DOHH2 (cell line): Measurements from ENCODE around the gene TNRC6C.

Source experiments
- H3F3A ChIP-seq: fragments of 200-600 bp; sonication (generic), shearing (Covaris generic); 2 replicates; pipeline ENCODE4 v1.6.0; 2016; ENCODE audit warnings: antibody characterized with exemption, mild to moderate bottlenecking; ENCODE audit not compliant: control insufficient read depth, insufficient read depth
- H3K27ac ChIP-seq: fragments of 200-600 bp; sonication (generic); 2 replicates; pipeline ENCODE4 v1.5.1; 2014; ENCODE audit warnings: low read depth, mild to moderate bottlenecking, low read length, moderate library complexity
- H3K27me3 ChIP-seq: fragments of 200-600 bp; sonication (generic); 2 replicates; pipeline ENCODE4 v1.6.1; 2014; ENCODE audit warnings: mild to moderate bottlenecking, low read length, mixed read lengths; ENCODE audit not compliant: control insufficient read depth
- H3K36me3 ChIP-seq: fragments of 200-600 bp; sonication (generic); 2 replicates; pipeline ENCODE4 v1.6.1; 2014; ENCODE audit warnings: mild to moderate bottlenecking, low read length, moderate library complexity, mixed read lengths; ENCODE audit not compliant: control insufficient read depth
- H3K4me1 ChIP-seq: fragments of 200-600 bp; sonication (generic); 2 replicates; pipeline ENCODE4 v1.6.1; 2014; ENCODE audit warnings: mild to moderate bottlenecking, low read length, mixed read lengths; ENCODE audit not compliant: control insufficient read depth
- H3K4me2 ChIP-seq: fragments of 200-600 bp; sonication (generic); 2 replicates; pipeline ENCODE4 v1.6.0; 2014; ENCODE audit warnings: mild to moderate bottlenecking, low read length, moderate library complexity
- H3K4me3 ChIP-seq: fragments of 200-600 bp; sonication (generic); 2 replicates; pipeline ENCODE4 v1.5.1; 2014; ENCODE audit warnings: mild to moderate bottlenecking, low read length, mixed read lengths
- H3K79me2 ChIP-seq: fragments of 200-600 bp; sonication (generic); 2 replicates; pipeline ENCODE4 v1.6.1; 2014; ENCODE audit warnings: mild to moderate bottlenecking, low read length, mixed read lengths; ENCODE audit not compliant: control insufficient read depth
- H3K9me2 ChIP-seq: fragments of 200-600 bp; sonication (generic); replicated peaks from 2 replicates; pipeline ENCODE4 v1.6.1; 2014; ENCODE audit warnings: mild to moderate bottlenecking, low read length, mixed read lengths; ENCODE audit not compliant: control insufficient read depth
- H3K9me3 ChIP-seq: fragments of 200-600 bp; sonication (generic); 2 replicates; pipeline ENCODE4 v1.6.1; 2014; ENCODE audit warnings: antibody characterized with exemption, low read length, mixed read lengths; ENCODE audit not compliant: control insufficient read depth, insufficient read depth
- H4K20me1 ChIP-seq: fragments of 200-600 bp; sonication (generic); 2 replicates; pipeline ENCODE4 v1.6.0; 2014; ENCODE audit warnings: low read depth, mild to moderate bottlenecking, antibody characterized with exemption, low read length, moderate library complexity; ENCODE audit not compliant: control insufficient read depth, insufficient read depth
- EZH2phosphoT487 ChIP-seq: fragments of 200-600 bp; sonication (generic); IDR thresholded peaks from 2 replicates; pipeline ENCODE4 v1.6.1; 2017; ENCODE audit warnings: borderline replicate concordance, mild to moderate bottlenecking, antibody characterized with exemption, low read length, moderate library complexity, mixed read lengths
- TF ChIP-seq, protein P1 (sequence below): fragments of 200-600 bp; sonication (generic); IDR thresholded peaks from one replicate; pipeline ENCODE4 v1.5.1; 2014; ENCODE audit warnings: antibody characterized with exemption, mild to moderate bottlenecking, low read depth, low read length; ENCODE audit not compliant: poor library complexity, severe bottlenecking

The TNRC6C gene

DNA sequence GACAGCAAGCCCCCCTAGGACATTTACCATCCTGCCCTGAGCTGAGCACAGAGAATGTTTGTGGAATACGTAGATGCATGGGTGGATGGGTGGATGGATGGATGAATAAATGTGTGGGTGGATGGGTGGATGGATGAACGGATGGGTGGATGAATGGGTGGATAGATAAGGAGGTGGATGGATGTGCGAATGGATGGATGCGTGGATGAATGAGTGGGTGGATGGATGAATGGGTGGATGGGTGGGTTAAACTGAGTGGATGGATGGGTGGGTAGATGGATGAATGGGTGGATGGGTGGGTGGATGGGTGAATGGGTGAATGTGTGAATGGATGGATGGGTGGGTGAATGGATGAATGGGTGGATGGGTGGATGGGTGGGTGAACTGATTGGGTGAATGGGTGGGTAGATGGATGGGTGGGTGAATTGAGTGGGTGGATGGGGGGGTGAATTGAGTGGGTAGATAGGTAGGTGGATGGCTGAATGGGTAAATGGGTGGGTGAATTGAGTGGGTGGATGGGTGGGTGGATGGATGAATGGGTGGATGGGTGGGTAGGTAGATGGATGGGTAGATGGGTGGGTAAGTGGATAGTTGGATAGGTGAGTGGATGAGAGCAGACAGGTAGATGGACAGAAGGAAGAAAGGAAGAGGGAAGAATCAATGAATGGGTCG lies 164.9 kb downstream of the TNRC6C start:
- peak overlapping the region; percentile 99; the same call in 1 of the 2 replicates for H3K4me2 ChIP-seq
- peaks cover 73% of the 10 kb centered on the region for H3K79me2 ChIP-seq
- no peaks in the 10 kb centered on the region for H4K20me1 ChIP-seq
- no peaks in the 10 kb centered on the region for H3F3A ChIP-seq
- no peaks in the 10 kb centered on the region for H3K9me3 ChIP-seq
- H3K27ac ChIP-seq: no peak overlapping the region
- H3K4me1 ChIP-seq: peaks cover 71% of the 10 kb centered on the region
- H3K27me3 ChIP-seq: no peaks in the 10 kb centered on the region
- TF ChIP-seq, protein P1, sequence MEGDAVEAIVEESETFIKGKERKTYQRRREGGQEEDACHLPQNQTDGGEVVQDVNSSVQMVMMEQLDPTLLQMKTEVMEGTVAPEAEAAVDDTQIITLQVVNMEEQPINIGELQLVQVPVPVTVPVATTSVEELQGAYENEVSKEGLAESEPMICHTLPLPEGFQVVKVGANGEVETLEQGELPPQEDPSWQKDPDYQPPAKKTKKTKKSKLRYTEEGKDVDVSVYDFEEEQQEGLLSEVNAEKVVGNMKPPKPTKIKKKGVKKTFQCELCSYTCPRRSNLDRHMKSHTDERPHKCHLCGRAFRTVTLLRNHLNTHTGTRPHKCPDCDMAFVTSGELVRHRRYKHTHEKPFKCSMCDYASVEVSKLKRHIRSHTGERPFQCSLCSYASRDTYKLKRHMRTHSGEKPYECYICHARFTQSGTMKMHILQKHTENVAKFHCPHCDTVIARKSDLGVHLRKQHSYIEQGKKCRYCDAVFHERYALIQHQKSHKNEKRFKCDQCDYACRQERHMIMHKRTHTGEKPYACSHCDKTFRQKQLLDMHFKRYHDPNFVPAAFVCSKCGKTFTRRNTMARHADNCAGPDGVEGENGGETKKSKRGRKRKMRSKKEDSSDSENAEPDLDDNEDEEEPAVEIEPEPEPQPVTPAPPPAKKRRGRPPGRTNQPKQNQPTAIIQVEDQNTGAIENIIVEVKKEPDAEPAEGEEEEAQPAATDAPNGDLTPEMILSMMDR: no peak
- TF ChIP-seq EZH2phosphoT487: no peak
- peaks cover 74% of the 10 kb centered on the region for H3K36me3 ChIP-seq
- peak overlapping the region; percentile 95 for H3K4me3 ChIP-seq
- no peaks in the 10 kb centered on the region for H3K9me2 ChIP-seq

DNA sequence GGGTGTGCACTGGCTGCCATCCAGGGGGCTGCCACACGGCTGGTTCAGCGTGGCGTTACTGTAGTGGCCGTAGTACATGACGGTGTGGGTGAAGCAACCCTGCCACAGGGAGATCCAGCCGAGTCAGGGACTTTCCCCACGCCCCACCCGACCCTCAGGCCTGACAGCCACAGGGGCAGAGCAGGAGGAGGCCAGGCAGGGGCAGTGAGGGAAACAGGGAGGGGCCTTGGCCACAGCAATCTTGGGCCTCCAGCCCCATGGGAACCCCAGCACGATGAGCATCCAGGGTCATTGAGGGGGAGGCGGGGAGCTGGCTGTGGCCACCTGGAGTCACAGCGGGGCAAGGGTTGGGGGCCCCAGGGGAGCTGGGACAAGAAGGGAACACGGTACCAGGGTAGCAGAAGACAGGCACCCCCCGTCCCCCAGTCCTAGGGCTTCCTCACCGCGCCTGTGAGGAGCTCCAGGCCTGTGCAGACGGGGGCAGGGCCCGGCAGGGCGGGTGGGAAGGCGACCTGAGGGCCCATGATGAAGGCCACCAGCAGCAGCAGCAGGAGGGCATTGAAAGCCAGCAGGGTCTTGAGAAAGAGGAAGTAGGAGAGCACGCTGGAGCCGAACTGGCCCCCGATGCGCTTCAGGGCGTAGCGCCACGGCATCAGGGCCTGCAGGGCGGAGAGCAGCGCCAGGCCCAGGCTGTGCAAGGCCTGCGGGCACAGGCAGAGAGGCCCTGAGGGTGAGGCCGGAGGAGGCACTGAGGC lies 165.8 kb downstream of the TNRC6C start:
- H3K36me3 ChIP-seq: peaks cover 67% of the 10 kb centered on the region
- peaks cover 76% of the 10 kb centered on the region for H3K79me2 ChIP-seq
- H3K27ac ChIP-seq: peak overlapping the region; percentile 90
- peaks cover 6% of the 10 kb centered on the region; the same call in 1 of the 2 replicates for H3F3A ChIP-seq
- peak overlapping the region; percentile 95 for H3K4me3 ChIP-seq
- H3K4me1 ChIP-seq: peaks cover 77% of the 10 kb centered on the region
- no peaks in the 10 kb centered on the region for H4K20me1 ChIP-seq
- H3K27me3 ChIP-seq: no peaks in the 10 kb centered on the region
- no peaks in the 10 kb centered on the region for H3K9me2 ChIP-seq
- TF ChIP-seq, protein P1: no peak
- TF ChIP-seq EZH2phosphoT487: no peak
- H3K9me3 ChIP-seq: no peaks in the 10 kb centered on the region
- H3K4me2 ChIP-seq: peak overlapping the region; percentile 99

DNA sequence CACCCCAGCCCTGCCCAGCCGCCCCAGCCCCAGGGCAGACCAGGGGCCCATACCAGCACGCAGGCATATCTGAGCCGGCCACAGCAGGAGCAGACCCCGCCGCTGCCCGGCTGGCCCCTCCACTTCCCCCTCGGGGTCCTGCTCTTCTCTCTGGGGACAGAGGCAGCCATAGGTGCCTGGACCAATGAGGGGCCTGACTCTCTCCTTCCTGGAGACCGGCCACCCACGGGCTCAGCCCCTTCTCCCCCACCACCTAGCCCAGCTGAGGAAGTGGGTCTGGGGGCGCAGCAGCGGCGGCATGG lies 166.3 kb downstream of the TNRC6C start:
- Histone ChIP-seq H3K36me3 (peaks cover 67% of the 10 kb centered on the region), H3K4me1 (peaks cover 82% of the 10 kb centered on the region), H3K27ac (peak overlapping the region; percentile 90), H4K20me1 (no peaks in the 10 kb centered on the region), H3K9me2 (no peaks in the 10 kb centered on the region), H3K4me2 (peak overlapping the region; percentile 99), H3K4me3 (peak overlapping the region; percentile 95), H3K79me2 (peaks cover 81% of the 10 kb centered on the region), H3F3A (peaks cover 11% of the 10 kb centered on the region), H3K27me3 (no peaks in the 10 kb centered on the region), H3K9me3 (no peaks in the 10 kb centered on the region)
- TF ChIP-seq, protein P1: no peak
- no peak for TF ChIP-seq EZH2phosphoT487
